Neuron (in vitro differentiated cells): Measurements from ENCODE around the gene FAP.

ENCODE experiments used
- H2AFZ ChIP-seq: one replicate; pipeline ENCODE4 v1.6.1; 2013; ENCODE audit warnings: low read depth, mild to moderate bottlenecking, inconsistent platforms, low read length, moderate library complexity
- H3K27me3 ChIP-seq: one replicate; pipeline ENCODE4 v1.6.1; 2013; ENCODE audit warnings: low read length; ENCODE audit not compliant: insufficient read depth
- H3K36me3 ChIP-seq: one replicate; pipeline ENCODE4 v1.6.1; 2013; ENCODE audit warnings: low read length; ENCODE audit not compliant: insufficient read depth
- H3K4me1 ChIP-seq: one replicate; pipeline ENCODE4 v1.6.1; 2013; ENCODE audit warnings: low read length; ENCODE audit not compliant: insufficient read depth
- H3K4me3 ChIP-seq: 2 replicates; pipeline ENCODE4 v1.5.1; 2013; ENCODE audit warnings: mild to moderate bottlenecking, low read length, moderate library complexity
- H3K9me3 ChIP-seq: one replicate; pipeline ENCODE4 v1.6.1; 2013; ENCODE audit warnings: low read length

FAP gene

DNA sequence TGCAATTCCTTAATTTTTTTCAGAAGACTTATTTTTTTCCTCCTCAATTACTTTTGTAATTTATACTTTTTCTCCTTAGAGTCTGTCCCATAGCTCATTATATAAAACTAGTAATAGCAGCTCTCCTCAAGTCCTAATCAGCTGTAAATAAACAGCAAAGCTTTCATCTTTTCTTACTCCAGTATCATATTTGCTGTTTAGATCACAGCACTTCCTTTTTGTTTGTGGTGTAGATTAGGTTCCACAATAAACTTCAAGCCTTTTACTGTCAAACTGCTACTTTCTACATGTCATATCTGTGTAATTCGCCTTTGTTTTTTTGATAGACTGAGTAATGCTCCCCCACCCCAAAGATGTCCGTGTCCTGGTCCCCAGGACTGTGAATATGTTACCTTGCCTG, 116.7 kb downstream of the FAP start:
- H3K9me3 ChIP-seq = no peaks in the 10 kb centered on the region
- H3K36me3 ChIP-seq = no peaks in the 10 kb centered on the region
- no peaks in the 10 kb centered on the region for H3K4me1 ChIP-seq
- no peak overlapping the region for H3K4me3 ChIP-seq
- no peak overlapping the region for H2AFZ ChIP-seq
- H3K27me3 ChIP-seq = peaks cover 6% of the 10 kb centered on the region

DNA sequence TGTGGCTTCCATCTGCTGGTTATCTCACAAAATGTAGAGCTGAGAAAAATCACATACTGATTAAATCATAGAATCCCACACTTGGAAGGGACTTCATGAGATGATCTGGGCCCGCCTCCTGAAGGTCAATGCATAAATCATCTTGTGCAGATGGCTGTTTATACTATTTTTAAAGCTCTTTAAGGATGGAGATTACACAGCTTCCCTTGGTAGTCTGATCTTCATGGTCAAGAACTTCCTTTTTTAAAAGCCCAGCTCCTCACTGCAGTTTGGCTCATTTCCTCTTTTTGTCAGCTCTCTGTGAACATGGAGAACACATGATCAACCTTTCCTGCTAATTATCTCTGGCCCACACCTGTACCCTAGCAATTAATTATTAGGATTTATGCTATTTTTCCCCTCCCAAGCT, 117.1 kb downstream of the FAP start:
- no peak overlapping the region for H2AFZ ChIP-seq
- H3K4me3 ChIP-seq = no peak overlapping the region
- no peaks in the 10 kb centered on the region for H3K9me3 ChIP-seq
- no peaks in the 10 kb centered on the region for H3K4me1 ChIP-seq
- H3K36me3 ChIP-seq = no peaks in the 10 kb centered on the region
- H3K27me3 ChIP-seq = peaks cover 6% of the 10 kb centered on the region

- Histone ChIP-seq H3K4me3 (no peak overlapping the region), H3K36me3 (no peaks in the 10 kb centered on the region), H3K9me3 (no peaks in the 10 kb centered on the region), H3K27me3 (peaks cover 6% of the 10 kb centered on the region), H3K4me1 (no peaks in the 10 kb centered on the region), H2AFZ (no peak overlapping the region)
Observed at GRCh38 chr2:162125138-162125537, 118.1 kb downstream of the FAP start.

DNA sequence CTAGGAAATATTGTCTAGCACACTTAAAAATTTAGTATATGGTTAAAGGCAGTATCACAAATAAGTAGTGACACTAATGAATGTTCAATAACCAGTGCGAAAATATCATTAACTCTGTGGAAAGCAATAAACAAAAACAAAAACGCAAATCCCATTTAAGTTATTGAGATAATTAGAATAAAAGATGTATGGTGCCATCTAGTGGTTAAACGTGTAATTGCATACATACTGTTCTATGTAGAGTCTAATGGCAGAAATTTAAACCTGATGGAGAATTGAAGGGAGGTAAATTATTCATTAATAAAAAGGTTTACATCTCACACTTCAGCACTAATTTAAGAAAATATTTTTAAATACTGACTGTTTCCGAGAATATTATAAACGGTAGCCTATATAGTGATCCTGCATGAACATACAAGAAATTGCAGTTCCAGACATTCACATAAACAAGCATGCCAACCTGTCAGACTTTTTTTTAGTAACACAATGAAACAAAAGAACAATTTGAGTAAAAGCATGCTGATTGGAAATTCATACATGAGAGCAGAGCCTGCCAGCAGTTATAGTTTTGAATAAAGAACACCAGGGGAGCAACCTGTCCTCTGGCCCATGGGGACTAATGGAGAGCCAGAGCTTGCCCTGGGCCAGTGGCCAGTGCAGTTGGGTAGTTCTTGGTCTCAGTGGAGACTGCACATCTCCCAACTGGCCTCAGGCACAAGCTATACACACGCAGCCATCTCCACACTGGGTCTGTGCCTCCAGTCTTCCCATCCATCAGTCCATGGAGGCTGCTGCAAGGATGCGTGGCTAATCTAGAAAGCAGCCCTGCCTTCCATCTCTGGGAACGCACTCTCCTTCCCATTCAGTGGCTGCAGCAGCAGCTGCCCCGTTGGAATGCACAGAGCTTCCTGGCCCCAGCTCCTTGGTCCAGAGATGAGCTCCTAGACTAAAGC, 119.2 kb downstream of the FAP start:
- Histone ChIP-seq H3K36me3 (no peaks in the 10 kb centered on the region), H3K27me3 (peaks cover 6% of the 10 kb centered on the region), H2AFZ (no peak overlapping the region), H3K9me3 (no peaks in the 10 kb centered on the region), H3K4me3 (no peak overlapping the region), H3K4me1 (no peaks in the 10 kb centered on the region)
